Colonic mucosa (tissue), 4 donors: Measurements from ENCODE around the gene C12orf43. TPM values are rescaled to one million over a fixed set of nuclear protein-coding genes. Genes with fewer than 3 reads are reported as not detected.

Source experiments
- DNase-seq: peaks from one replicate; pipeline ENCODE4 v3.0.0-alpha.2; 2020
- H3K27ac ChIP-seq: fragments of 200-600 bp; one replicate; pipeline ENCODE4 v1.8.0; 2021
- H3K27me3 ChIP-seq: fragments of 200-600 bp; one replicate; pipeline ENCODE4 v1.8.0; 2021
- H3K36me3 ChIP-seq: fragments of 200-600 bp; one replicate; pipeline ENCODE4 v1.8.0; 2021
- H3K4me1 ChIP-seq: fragments of 200-600 bp; one replicate; pipeline ENCODE4 v1.8.0; 2021; ENCODE audit warnings: mild to moderate bottlenecking
- H3K4me3 ChIP-seq: fragments of 200-600 bp; one replicate; pipeline ENCODE4 v1.8.0; 2021
- H3K9ac ChIP-seq, 2 donors: one replicate each; pipeline ENCODE4 v1.7.0; 2013; ENCODE audit warnings: control low read depth in 2 of 2, low read depth in 2 of 2, low read length in 2 of 2
- H3K9me3 ChIP-seq: fragments of 200-600 bp; one replicate; pipeline ENCODE4 v1.8.0; 2021
- intact Hi-C: fragments of 100-400 bp; cut with DNase I; formaldehyde crosslinking; loops from one replicate; pipeline ENCODE4 v1.14.1; 2022
- total RNA-seq, 2 donors: library from RNA; stranded (reverse); fragmentation: NEBNext Ultra II Directional in 1 of 2; extraction: Animal tissue kit (Norgen Biotek cat#: 25700) in 1 of 2; gene quantifications; one replicate each; pipeline ENCODE4 v1.2.1, GENCODE V29; 2021
- TF ChIP-seq, protein P1 (sequence below): fragments of 200-600 bp; IDR thresholded peaks from one replicate; pipeline ENCODE4 v1.8.0; 2022; ENCODE audit warnings: antibody characterized with exemption, mild to moderate bottlenecking
- donor health status: healthy.
- donor health status: DM: no; HTN: no; CAD: no.
- donor health status: DM: no; HTN: no; CAD: no.

Gene C12orf43
- total RNA-seq, 2 donors from 2014 or later: 10.6 to 18.3 TPM

DNA sequence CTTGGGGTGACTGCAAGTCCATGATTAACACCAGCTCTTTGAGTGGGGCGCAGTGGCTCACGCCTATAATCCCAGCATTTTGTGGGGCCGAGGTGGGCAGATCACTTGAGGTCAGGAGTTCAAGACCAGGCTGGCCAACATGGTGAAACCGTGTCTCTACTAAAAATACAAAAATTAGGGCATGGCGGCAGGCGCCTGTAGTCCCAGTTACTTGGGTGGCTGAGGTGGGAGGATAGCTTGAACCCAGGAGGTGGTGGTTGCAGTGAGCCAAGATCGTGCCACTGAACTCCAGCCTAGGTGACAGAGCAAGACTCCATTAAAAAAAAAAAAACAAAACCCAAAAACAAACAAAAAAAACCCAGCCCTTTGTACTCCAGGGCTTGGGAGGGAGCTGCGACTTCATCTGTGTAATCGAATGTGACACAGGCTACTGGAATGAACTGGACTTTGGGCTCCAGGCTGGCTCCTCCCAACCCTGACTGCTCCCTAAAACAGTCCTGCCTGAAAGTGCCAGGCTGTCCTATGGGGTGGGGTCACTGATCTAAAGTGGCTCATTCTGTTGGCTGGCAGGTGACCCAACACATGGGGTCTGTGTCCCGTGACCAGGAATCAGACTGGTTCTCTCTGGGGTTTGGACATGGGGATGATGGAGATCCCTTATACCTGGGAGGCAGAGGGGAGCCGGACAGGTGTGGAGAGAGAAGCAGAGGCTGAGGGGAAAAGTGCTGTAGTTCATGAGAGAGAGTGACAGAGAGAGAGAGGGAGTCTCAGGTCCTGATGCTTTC lies 9.3 kb upstream of the C12orf43 start:
- no peaks in the 10 kb centered on the region for H3K9me3 ChIP-seq
- peak; percentile 90 for DNase-seq
- TF ChIP-seq, protein P1, sequence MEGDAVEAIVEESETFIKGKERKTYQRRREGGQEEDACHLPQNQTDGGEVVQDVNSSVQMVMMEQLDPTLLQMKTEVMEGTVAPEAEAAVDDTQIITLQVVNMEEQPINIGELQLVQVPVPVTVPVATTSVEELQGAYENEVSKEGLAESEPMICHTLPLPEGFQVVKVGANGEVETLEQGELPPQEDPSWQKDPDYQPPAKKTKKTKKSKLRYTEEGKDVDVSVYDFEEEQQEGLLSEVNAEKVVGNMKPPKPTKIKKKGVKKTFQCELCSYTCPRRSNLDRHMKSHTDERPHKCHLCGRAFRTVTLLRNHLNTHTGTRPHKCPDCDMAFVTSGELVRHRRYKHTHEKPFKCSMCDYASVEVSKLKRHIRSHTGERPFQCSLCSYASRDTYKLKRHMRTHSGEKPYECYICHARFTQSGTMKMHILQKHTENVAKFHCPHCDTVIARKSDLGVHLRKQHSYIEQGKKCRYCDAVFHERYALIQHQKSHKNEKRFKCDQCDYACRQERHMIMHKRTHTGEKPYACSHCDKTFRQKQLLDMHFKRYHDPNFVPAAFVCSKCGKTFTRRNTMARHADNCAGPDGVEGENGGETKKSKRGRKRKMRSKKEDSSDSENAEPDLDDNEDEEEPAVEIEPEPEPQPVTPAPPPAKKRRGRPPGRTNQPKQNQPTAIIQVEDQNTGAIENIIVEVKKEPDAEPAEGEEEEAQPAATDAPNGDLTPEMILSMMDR: no peak

GRCh38 chr12:121023799-121024198 lies 7.5 kb upstream of the C12orf43 start:
- Histone ChIP-seq H3K27me3 (no peaks in the 10 kb centered on the region), H3K9me3 (no peaks in the 10 kb centered on the region), H3K27ac (no peak overlapping the region), H3K36me3 (no peaks in the 10 kb centered on the region), H3K4me1 (no peaks in the 10 kb centered on the region), H3K9ac (no peak overlapping the region), H3K4me3 (no peak overlapping the region)
- DNase-seq: no peak
- TF ChIP-seq, protein P1: no peak
- intact Hi-C loops: no loop called here

More for the DNA sequence above, 9.3 kb upstream of the C12orf43 start:
- H3K9ac ChIP-seq: peak overlapping the region in 1 of 2 donors; percentile 52
- H3K27ac ChIP-seq: peak overlapping the region; percentile 73
- H3K4me1 ChIP-seq: no peaks in the 10 kb centered on the region
- H3K4me3 ChIP-seq: no peak overlapping the region
- intact Hi-C loops: no loop called here
- H3K27me3 ChIP-seq: no peaks in the 10 kb centered on the region
- H3K36me3 ChIP-seq: no peaks in the 10 kb centered on the region

- no peaks in the 10 kb centered on the region for H3K4me1 ChIP-seq
- TF ChIP-seq, protein P1: no peak
- no peaks in the 10 kb centered on the region for H3K27me3 ChIP-seq
- intact Hi-C loops: no loop called here
- no peak overlapping the region for H3K4me3 ChIP-seq
- no peak overlapping the region for H3K27ac ChIP-seq
- no peak for DNase-seq
- H3K36me3 ChIP-seq: no peaks in the 10 kb centered on the region
- no peak overlapping the region for H3K9ac ChIP-seq
- H3K9me3 ChIP-seq: no peaks in the 10 kb centered on the region
Observed at GRCh38 chr12:121022713-121023112, 6.4 kb upstream of the C12orf43 start.

DNA sequence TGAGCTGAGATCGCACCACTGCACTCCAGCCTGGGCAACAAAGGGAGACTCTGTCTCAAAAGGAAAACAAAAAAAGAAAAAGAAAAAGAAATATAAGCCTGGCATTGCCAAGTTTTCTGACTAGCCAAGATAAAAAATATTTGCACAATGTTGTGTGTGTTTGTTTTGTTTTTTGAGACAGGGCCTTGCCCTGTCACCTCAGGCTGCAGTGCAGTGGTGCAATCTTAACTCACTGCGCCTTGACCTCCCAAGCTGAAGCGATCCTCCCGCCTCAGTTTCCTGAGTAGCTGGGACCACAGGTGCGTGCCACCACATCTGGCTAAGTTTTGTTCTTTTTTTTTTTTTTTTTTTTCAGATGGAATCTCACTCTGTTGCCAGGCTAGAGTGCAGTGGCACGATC lies 5.5 kb upstream of the C12orf43 start:
- intact Hi-C loops: no loop called here
- no peak overlapping the region for H3K4me3 ChIP-seq
- TF ChIP-seq, protein P1: no peak
- no peaks in the 10 kb centered on the region for H3K9me3 ChIP-seq
- no peaks in the 10 kb centered on the region for H3K36me3 ChIP-seq
- DNase-seq: no peak
- H3K27me3 ChIP-seq: no peaks in the 10 kb centered on the region
- H3K27ac ChIP-seq: no peak overlapping the region
- H3K9ac ChIP-seq: no peak overlapping the region
- H3K4me1 ChIP-seq: no peaks in the 10 kb centered on the region

- Histone ChIP-seq H3K27me3 (no peaks in the 10 kb centered on the region), H3K9me3 (no peaks in the 10 kb centered on the region), H3K4me3 (no peak overlapping the region), H3K9ac (no peak overlapping the region), H3K27ac (no peak overlapping the region), H3K36me3 (no peaks in the 10 kb centered on the region), H3K4me1 (no peaks in the 10 kb centered on the region)
- TF ChIP-seq, protein P1: no peak
- DNase-seq: no peak
- intact Hi-C loops: no loop called here
Observed at GRCh38 chr12:121018860-121019617, 2.8 kb upstream of the C12orf43 start.
